ENCODE results near the gene GJB2.

DNA sequence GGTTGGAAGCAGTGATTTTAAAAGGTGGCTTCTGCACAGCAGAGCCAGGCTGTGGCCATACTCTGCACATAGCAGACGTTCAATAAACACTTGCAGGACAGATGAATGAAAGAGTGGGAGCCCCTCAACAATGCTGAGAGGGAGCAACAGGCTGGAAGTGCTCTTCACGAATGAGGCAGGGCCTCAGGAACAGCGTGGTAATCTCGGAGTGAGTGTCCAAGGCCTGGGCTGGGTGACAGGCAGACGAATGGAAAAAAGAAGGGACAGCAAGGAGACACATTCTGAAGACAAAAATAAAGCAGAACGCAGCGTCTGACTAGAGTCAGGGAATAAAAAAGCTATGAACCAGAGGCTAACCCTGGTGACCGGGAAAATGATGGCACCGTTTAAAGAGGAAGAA lies 43.0 kb downstream of the GJB2 start:
- TF ChIP-seq CREB1 (CRISPR knock-in tag; IDR thresholded peaks at IDR 0.05; ENCODE audit: low read depth): no peak
- TF ChIP-seq, protein P1, sequence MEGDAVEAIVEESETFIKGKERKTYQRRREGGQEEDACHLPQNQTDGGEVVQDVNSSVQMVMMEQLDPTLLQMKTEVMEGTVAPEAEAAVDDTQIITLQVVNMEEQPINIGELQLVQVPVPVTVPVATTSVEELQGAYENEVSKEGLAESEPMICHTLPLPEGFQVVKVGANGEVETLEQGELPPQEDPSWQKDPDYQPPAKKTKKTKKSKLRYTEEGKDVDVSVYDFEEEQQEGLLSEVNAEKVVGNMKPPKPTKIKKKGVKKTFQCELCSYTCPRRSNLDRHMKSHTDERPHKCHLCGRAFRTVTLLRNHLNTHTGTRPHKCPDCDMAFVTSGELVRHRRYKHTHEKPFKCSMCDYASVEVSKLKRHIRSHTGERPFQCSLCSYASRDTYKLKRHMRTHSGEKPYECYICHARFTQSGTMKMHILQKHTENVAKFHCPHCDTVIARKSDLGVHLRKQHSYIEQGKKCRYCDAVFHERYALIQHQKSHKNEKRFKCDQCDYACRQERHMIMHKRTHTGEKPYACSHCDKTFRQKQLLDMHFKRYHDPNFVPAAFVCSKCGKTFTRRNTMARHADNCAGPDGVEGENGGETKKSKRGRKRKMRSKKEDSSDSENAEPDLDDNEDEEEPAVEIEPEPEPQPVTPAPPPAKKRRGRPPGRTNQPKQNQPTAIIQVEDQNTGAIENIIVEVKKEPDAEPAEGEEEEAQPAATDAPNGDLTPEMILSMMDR (conservative IDR thresholded peaks at IDR 0.05; ENCODE audit: low read depth in 2 of 2): no peak
- TF ChIP-seq ZNF114 (CRISPR knock-in tag; IDR thresholded peaks at IDR 0.05): no peak
